Endothelial cell of hepatic sinusoid (primary cell): ENCODE measurements around the gene TYR.
"Not testable (repeated sequence)": the region's sequence is repeated elsewhere in the genome, so short reads cannot be mapped to it uniquely, and the experiment has no call there.

ENCODE experiments used
- in situ Hi-C: cut with HindIII; loops from 2 replicates; pipeline ENCODE4 v1.10.0; 2017; ENCODE audit warnings: low sequenced_read_pairs

TYR gene

DNA sequence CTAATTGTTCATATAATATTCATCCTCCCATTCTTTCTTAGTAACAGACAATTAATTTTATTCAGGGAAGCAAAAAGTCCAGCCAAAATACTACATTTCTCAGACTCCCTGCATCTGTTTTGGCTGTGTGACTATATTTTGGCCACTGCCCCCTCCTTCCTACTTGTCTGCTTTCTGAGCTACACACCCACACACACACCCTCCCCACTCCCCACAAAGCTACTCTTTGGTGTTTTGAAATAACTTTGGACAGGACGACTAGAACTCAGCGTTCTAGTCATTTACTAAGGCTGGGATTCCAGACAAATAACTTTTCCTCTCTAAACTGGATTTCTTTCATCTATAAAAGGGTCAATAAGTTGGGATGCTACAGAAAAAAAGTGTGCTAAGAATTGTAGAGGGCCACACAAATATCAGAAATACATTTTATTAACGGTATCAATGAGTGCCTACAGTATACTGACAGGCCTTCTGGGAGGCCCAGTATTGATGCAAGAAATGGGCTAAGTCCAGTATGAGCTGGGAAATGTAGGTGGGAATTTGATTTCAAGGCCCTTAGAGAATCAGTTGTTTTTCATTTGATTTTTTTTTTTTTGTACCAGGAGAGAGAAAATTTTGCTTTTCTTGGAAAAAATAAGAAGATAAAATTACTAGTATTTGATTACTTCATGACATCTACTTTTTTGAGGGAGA is 165.4 kb downstream of the TYR start:
- in situ Hi-C loops, result not testable (repeated sequence)
